IPS-18a (cell line): ENCODE results near the gene DPP7.

ENCODE experiments used
- H3K27ac ChIP-seq: one replicate; pipeline ENCODE4 v1.5.1; 2013; ENCODE audit warnings: low read length
- H3K27me3 ChIP-seq: one replicate; pipeline ENCODE4 v1.6.1; 2013; ENCODE audit warnings: mild to moderate bottlenecking, low read length; ENCODE audit not compliant: control insufficient read depth, insufficient read depth
- H3K36me3 ChIP-seq: one replicate; pipeline ENCODE4 v1.6.1; 2013; ENCODE audit warnings: low read depth, low read length; ENCODE audit not compliant: control insufficient read depth
- H3K4me1 ChIP-seq: one replicate; pipeline ENCODE4 v1.6.1; 2013; ENCODE audit warnings: low read depth, low read length; ENCODE audit not compliant: control insufficient read depth
- H3K4me3 ChIP-seq: one replicate; pipeline ENCODE4 v1.5.1; 2013; ENCODE audit warnings: low read length
- H3K9ac ChIP-seq: one replicate; pipeline ENCODE4 v1.6.1; 2013; ENCODE audit warnings: mild to moderate bottlenecking, low read length, moderate library complexity
- H3K9me3 ChIP-seq: one replicate; pipeline ENCODE4 v1.6.1; 2013; ENCODE audit warnings: low read depth, low read length; ENCODE audit not compliant: control insufficient read depth

The DPP7 gene

GRCh38 chr9:137146527-137146918 lies 32.0 kb upstream of the DPP7 start:
- H3K9ac ChIP-seq, result no peak overlapping the region
- no peak overlapping the region for H3K4me3 ChIP-seq
- H3K9me3 ChIP-seq, result no peaks in the 10 kb centered on the region
- H3K36me3 ChIP-seq, result no peaks in the 10 kb centered on the region
- H3K27ac ChIP-seq, result no peak overlapping the region
- peaks cover 42% of the 10 kb centered on the region for H3K27me3 ChIP-seq
- no peaks in the 10 kb centered on the region for H3K4me1 ChIP-seq

- no peak overlapping the region for H3K9ac ChIP-seq
- H3K4me3 ChIP-seq, result no peak overlapping the region
- H3K9me3 ChIP-seq, result no peaks in the 10 kb centered on the region
- H3K27ac ChIP-seq, result no peak overlapping the region
- H3K36me3 ChIP-seq, result no peaks in the 10 kb centered on the region
- H3K4me1 ChIP-seq, result no peaks in the 10 kb centered on the region
- H3K27me3 ChIP-seq, result peaks cover 48% of the 10 kb centered on the region
These were observed 31.4 kb upstream of the DPP7 start for GRCh38 chr9:137145731-137146526.

GRCh38 chr9:137143459-137143858 lies 28.9 kb upstream of the DPP7 start:
- H3K4me3 ChIP-seq, result no peak overlapping the region
- no peak overlapping the region for H3K9ac ChIP-seq
- peaks cover 66% of the 10 kb centered on the region for H3K27me3 ChIP-seq
- no peaks in the 10 kb centered on the region for H3K4me1 ChIP-seq
- H3K36me3 ChIP-seq, result no peaks in the 10 kb centered on the region
- H3K9me3 ChIP-seq, result no peaks in the 10 kb centered on the region
- H3K27ac ChIP-seq, result no peak overlapping the region

- H3K27me3 ChIP-seq, result peaks cover 75% of the 10 kb centered on the region
- no peak overlapping the region for H3K4me3 ChIP-seq
- H3K27ac ChIP-seq, result no peak overlapping the region
- no peaks in the 10 kb centered on the region for H3K36me3 ChIP-seq
- H3K9me3 ChIP-seq, result no peaks in the 10 kb centered on the region
- H3K4me1 ChIP-seq, result no peaks in the 10 kb centered on the region
- no peak overlapping the region for H3K9ac ChIP-seq
These were observed 27.7 kb upstream of the DPP7 start for GRCh38 chr9:137141976-137142936.

- Histone ChIP-seq H3K36me3 (no peaks in the 10 kb centered on the region), H3K27me3 (peaks cover 84% of the 10 kb centered on the region), H3K4me3 (no peak overlapping the region)
These were observed 26.7 kb upstream of the DPP7 start for GRCh38 chr9:137141050-137141810.

GRCh38 chr9:137140151-137141012 lies 25.8 kb upstream of the DPP7 start:
- Histone ChIP-seq H3K27ac (no peak overlapping the region), H3K36me3 (no peaks in the 10 kb centered on the region), H3K9me3 (no peaks in the 10 kb centered on the region), H3K4me3 (no peak overlapping the region), H3K9ac (no peak overlapping the region), H3K4me1 (no peaks in the 10 kb centered on the region), H3K27me3 (peaks cover 86% of the 10 kb centered on the region)

More at GRCh38 chr9:137141050-137141810, 26.7 kb upstream of the DPP7 start:
- no peaks in the 10 kb centered on the region for H3K9me3 ChIP-seq
- H3K9ac ChIP-seq, result no peak overlapping the region
- no peaks in the 10 kb centered on the region for H3K4me1 ChIP-seq
- H3K27ac ChIP-seq, result no peak overlapping the region

- Histone ChIP-seq H3K9me3 (no peaks in the 10 kb centered on the region), H3K4me3 (no peak overlapping the region), H3K36me3 (no peaks in the 10 kb centered on the region), H3K9ac (no peak overlapping the region), H3K27me3 (peaks cover 91% of the 10 kb centered on the region), H3K27ac (no peak overlapping the region), H3K4me1 (no peaks in the 10 kb centered on the region)
These were observed 25.1 kb upstream of the DPP7 start for GRCh38 chr9:137139468-137140150.

- no peak within 1 kb of the TSS for H3K4me3 ChIP-seq
- H3K27ac ChIP-seq, result no peak within 1 kb of the TSS
- no peak within 1 kb of the TSS for H3K9ac ChIP-seq
- no peaks in the 10 kb centered on the region for H3K9me3 ChIP-seq
- peaks cover 88% of the 10 kb centered on the region for H3K27me3 ChIP-seq
- no peaks in the 10 kb centered on the region for H3K36me3 ChIP-seq
- H3K4me1 ChIP-seq, result no peaks in the 10 kb centered on the region
These were observed 24.4 kb upstream of the DPP7 start, which contains the start of gene GRIN1 for GRCh38 chr9:137138722-137139467. GRIN1 (plus strand) TSS chr9:137139154; CDS start chr9:137139487, 333 bp downstream.

GRCh38 chr9:137138058-137138721 lies 23.7 kb upstream of the DPP7 start:
- Histone ChIP-seq H3K9me3 (no peaks in the 10 kb centered on the region), H3K4me3 (no peak overlapping the region), H3K9ac (no peak overlapping the region), H3K4me1 (no peaks in the 10 kb centered on the region), H3K27me3 (peaks cover 83% of the 10 kb centered on the region), H3K36me3 (no peaks in the 10 kb centered on the region), H3K27ac (no peak overlapping the region)
